NCI-H526 treated with DMSO at 0.1 percent for 48 hours (cell line): Measurements from ENCODE around the gene OTOP3.

Source experiments
- DNase-seq: peaks from one replicate; lab custom pipeline; 2025; lab: John Stamatoyannopoulos, UW

The OTOP3 gene

GRCh38 chr17:74939534-74939933 lies 3.8 kb downstream of the OTOP3 start:
- DNase-seq, result no peak

GRCh38 chr17:74941128-74941725 lies 5.5 kb downstream of the OTOP3 start:
- no peak for DNase-seq

- DNase-seq, result no peak
These were observed 8.3 kb downstream of the OTOP3 start for GRCh38 chr17:74943808-74944522.

- DNase-seq, result no peak
These were observed 9.8 kb downstream of the OTOP3 start for GRCh38 chr17:74945543-74945942.

GRCh38 chr17:74946641-74947040 lies 10.9 kb downstream of the OTOP3 start:
- no peak for DNase-seq

- DNase-seq, result no peak
These were observed 11.5 kb downstream of the OTOP3 start for GRCh38 chr17:74947041-74947754.

GRCh38 chr17:74949455-74950115 lies 13.9 kb downstream of the OTOP3 start:
- peak; percentile 42 for DNase-seq

GRCh38 chr17:74950207-74950606 lies 14.5 kb downstream of the OTOP3 start:
- no peak for DNase-seq

GRCh38 chr17:74951065-74951464 lies 15.4 kb downstream of the OTOP3 start:
- no peak for DNase-seq

GRCh38 chr17:74951680-74952421 lies 16.2 kb downstream of the OTOP3 start:
- no peak for DNase-seq

GRCh38 chr17:74952431-74953133 lies 16.9 kb downstream of the OTOP3 start:
- DNase-seq, result no peak

GRCh38 chr17:74953134-74953687 lies 17.5 kb downstream of the OTOP3 start:
- DNase-seq, result no peak

- DNase-seq, result no peak
These were observed 18.4 kb downstream of the OTOP3 start for GRCh38 chr17:74954115-74954514.

GRCh38 chr17:74954665-74955421 lies 19.1 kb downstream of the OTOP3 start:
- DNase-seq, result no peak

- DNase-seq, result no peak
These were observed 20.4 kb downstream of the OTOP3 start for GRCh38 chr17:74956093-74956492.

- DNase-seq, result peak; percentile 13
These were observed 22.4 kb downstream of the OTOP3 start for GRCh38 chr17:74957935-74958740.

- no peak for DNase-seq
These were observed 24.3 kb downstream of the OTOP3 start for GRCh38 chr17:74959826-74960515.

- DNase-seq, result peak; percentile 76
These were observed 25.1 kb downstream of the OTOP3 start for GRCh38 chr17:74960570-74961342.
